T-helper 1 cell treated with Interleukin-12 subunit alpha and Interleukin-12 subunit beta and Interleukin-4 antibody, amounts not matched to agents 30 ng/mL and 1 ng/mL, for 36 hours (primary cell): ENCODE data around the gene EPM2A. TPM values are rescaled to one million over a fixed set of nuclear protein-coding genes. Genes with fewer than 3 reads are reported as not detected.
"Not testable (repeated sequence)": the region's sequence is repeated elsewhere in the genome, so short reads cannot be mapped to it uniquely, and the experiment has no call there.

Source experiments
- intact Hi-C: fragments of 100-400 bp; cut with micrococcal nuclease; formaldehyde crosslinking; loops from one replicate; pipeline ENCODE4 v1.15.1; 2024
- total RNA-seq: library from RNA; stranded (reverse); gene quantifications from 2 replicates; pipeline ENCODE4 v1.2.3, GENCODE V29; 2022

EPM2A gene
- total RNA-seq, 1 donor from 2014 or later = 3.4 TPM

DNA sequence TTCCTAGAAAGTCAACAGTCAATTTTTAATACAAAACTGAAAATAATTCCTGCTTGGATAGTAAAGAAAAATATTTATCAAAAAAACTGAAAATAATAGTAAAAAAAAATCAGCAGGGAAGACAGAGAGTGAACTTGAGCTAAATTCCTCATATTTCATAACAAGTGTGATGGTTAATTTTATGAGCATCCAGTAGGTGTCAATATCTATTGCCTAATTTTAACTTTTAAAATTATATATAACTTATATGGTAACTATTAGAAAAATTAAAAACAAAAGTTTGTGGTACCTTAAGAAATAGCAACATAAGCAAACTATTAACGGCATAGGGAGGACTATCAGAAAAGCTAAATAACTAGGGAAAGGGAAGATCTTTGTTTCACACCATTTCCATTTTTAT lies 2.1 kb downstream of the EPM2A start:
- intact Hi-C loops = loop anchor here (10.0 kb wide), 4 partner anchors 1378 to 1668 kb away; partner anchors contain the start of genes SF3B5 and STXBP5

DNA sequence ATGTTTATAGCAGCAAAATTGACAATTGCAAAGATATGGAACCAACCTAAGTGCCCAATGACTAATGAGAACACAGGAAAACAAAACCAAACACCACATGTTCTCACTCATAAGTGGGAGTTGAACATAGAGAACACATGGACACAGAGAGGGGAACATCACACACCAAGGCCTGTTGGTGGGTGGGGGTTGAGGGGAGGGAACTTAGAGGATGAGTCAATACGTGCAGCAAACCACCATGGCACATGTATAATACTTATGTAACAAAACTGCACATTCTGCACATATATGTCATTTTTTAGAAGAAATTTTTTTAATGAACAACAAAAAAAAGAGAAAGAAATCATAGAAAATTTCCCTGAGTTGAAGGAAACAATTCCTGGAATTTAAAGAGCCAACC lies 3.9 kb downstream of the EPM2A start:
- intact Hi-C loops = loop anchor here (10.0 kb wide), 4 partner anchors 1377 to 1667 kb away; partner anchors contain the start of genes SF3B5 and STXBP5

DNA sequence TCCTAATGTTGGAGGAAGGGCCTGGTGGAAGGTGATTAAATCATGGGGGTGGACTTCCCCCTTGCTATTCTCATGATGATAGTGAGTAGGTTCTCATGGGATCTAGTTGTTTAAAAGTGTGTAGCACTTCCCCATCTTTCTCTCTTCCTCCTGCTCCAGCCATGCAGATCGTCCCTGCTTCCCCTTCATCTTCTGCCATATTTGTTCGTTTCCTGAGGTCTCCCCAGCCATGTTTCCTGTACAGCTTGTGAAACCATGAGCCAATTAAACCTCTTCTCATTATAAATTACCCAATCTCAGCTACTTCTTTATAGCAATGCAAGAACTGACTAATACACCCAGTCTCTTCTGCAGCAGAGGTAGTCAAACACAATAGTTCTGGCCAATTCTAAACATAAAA lies 5.4 kb downstream of the EPM2A start:
- intact Hi-C loops = loop anchor here (10.0 kb wide), 4 partner anchors 1375 to 1665 kb away; partner anchors contain the start of genes SF3B5 and STXBP5

DNA sequence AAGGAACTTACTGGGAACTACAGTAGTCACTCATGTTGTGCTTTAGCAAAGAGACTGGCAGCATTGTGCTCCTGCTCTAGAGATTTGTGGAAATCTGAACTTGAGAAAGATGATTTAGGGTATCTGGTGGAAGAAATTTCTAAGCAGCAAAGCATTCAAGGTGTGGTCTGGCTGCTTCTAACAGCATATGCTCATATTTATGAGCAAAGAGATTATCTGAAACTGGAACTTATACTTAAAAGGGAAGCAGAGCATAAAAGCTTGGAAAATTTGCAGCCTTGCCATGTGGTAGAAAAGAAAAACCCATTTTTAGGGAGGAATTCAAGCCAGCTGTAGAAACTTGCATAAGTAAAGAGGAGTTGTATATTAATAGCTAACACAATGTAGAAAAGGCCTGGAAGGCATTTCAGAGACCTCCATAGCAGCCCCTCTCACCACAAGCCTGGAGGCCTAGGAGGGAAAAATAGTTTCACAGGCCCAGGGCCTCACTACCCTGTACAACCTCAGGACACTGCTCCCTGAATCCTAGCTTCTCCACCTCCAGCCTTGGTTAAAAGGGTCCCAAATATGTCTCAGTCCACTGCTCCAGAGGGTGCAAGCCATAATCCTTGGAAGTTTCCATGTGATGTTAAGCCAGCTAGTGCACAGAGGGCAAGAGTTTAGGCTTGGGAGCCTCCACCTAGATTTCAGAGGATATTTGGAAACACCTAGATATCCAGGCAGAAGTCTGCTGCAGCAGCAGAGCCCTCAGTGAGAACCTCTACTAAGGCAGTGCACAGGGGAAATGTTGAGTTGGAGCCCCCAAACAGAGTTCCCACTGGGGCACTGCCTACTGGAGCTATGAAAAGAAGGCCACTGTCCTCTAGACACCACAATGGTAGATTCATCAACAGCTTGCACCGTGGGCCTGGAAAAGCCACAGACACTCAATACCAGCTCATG lies 6.6 kb downstream of the EPM2A start:
- intact Hi-C loops = no loop called here

DNA sequence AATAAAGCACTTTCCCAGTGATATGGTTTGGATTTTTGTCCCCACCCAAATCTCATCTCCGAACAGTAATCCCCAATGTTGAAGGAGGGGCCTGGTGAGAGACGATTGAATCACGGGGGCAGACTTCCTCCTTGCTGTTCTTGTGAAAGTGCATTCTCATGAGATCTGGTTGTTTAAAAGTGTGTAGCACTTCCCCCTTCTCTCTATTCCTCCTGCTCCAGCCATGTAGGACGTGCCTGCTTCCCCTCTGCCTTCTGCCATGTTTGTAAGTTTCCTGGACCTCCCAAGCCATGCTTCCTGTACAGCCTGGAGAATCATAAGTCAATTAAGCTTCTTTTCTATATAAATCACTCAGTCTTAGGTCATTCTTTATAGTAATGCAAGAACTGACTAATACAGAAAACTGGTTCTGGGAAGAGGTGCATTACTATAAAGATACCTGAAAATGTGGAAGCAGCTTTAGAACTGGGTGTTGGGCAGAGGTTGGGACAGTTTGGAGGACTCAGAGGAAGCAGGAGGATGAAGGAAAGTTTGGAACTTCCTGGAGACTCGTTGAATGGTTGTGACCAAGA lies 7.4 kb downstream of the EPM2A start:
- intact Hi-C loops = no loop called here

DNA sequence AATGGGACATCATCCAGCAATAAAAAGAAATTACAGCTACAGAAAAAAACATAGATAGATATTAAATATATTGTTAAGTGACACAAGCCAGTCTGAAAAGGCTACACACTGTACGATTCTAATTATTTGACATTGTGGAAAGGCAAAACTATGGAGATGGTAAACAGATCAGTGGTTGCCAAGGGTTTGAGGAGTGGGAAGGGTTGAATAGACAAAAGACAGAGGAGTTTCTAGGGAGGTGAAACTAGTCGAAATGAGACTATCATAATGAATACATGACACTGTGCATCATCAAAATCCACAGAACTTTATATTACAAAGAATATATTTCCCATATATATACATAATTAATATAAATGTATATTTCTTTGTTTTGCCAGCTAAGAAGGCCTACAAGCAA lies 9.8 kb downstream of the EPM2A start:
- intact Hi-C loops = no loop called here

DNA sequence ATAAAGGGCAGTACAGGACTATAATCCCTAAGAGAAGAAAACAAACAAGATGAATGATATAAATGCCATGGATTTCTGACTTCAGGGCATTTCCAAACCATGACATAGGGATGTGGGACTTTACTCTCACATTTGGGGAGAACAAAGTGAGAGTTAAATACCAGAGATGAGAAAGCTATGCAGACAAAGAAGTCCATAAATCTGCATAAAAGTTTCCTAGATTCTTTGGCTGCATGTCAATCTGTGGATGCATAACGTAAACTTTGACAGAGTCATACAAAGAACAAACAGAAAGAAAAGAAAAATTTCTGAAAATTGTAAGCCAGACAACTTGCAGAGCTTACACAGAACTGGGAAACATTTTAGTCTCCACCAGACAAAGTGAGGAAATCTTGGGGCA lies 11.7 kb downstream of the EPM2A start:
- intact Hi-C loops = no loop called here

DNA sequence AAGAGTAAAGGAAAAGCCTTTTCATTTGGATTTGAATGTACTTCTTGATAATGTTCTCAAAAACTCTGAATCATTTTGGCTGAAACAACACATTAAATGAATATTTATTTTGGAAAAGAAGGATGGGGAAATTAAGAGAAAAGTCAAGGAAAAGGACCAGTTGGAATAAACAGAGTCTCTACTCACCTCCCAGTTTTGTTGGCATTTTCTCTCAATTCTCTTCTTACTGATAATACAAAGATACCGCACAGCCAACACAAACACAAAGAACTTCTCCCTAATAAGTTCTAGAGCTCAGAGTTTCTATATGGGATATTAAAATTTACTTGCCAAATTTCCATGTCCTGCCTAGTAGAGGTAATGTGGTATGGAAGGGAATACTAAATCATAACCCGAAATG lies 13.1 kb downstream of the EPM2A start:
- intact Hi-C loops = no loop called here

DNA sequence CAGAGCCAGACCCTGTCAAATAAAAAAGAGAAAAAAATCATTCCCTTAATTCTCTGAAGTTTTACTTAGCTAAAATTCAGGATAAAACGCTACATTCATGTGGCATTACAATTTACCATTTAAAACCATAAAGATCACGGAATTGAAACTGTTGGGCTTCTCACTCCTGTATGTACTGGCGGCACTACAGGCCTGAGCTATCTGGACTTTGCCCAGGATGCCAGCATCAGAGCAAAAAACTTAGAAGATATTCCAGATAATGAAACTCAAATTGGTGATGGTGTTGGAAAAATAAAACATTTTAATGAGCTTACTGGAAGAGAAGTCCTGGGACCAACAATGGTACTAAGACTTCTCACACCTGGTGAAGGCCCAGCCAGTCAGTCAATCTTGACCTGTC lies 14.2 kb downstream of the EPM2A start:
- intact Hi-C loops = no loop called here

DNA sequence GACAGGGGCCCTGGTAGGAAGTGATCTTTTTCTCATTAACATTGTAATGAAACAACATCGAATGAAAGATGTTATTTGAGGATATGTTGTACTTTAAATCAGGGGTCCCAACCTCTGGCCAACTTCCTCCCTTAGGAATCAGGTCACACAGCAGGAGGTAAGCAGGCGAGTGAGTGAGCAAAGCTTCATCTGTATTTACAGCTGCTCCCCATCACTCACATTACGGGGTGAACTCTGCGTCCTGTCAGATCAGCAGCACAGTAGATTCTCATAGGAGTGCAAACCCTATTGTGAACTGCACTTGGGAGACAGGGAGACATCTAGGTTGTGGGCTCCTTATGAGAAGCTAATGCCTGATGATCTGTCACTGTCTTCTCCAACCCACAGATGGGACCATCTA lies 19.9 kb downstream of the EPM2A start:
- intact Hi-C loops = no loop called here

DNA sequence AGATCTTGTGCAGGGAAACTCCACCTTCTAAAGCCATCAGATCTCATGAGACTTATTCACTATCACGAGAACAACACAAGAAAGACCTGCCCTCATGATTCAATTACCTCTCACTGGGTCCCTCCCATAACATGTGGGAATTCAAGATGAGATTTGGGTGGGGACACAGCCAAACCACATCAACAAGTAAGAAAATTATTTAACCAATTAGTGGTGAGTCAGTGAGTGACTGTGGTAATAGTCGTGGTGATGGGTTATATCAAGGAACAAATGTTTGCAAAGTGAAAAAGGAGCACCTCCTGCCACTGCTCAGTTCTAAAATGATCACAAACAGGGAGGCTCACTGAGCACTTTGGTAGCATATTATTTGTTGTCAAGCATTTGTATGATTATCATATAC lies 20.6 kb downstream of the EPM2A start:
- intact Hi-C loops = no loop called here

DNA sequence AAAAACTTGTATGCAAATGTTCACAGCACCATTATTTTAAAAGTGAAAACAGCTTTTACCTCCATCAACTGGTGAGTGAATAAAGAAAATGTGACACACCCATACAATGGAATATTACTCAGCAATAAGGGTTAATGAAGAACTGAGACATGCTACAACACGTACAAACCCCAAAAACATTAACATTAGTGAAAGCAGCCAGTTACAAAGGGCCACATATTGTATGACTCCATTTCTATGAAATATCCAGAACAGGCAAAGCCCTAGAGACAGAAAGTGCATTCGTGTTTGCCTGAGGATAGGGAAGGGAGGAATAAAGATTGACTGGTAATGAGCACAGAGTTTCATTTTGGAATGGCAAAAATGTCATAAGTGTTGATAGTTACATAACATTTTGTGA lies 21.5 kb downstream of the EPM2A start:
- intact Hi-C loops = no loop called here

DNA sequence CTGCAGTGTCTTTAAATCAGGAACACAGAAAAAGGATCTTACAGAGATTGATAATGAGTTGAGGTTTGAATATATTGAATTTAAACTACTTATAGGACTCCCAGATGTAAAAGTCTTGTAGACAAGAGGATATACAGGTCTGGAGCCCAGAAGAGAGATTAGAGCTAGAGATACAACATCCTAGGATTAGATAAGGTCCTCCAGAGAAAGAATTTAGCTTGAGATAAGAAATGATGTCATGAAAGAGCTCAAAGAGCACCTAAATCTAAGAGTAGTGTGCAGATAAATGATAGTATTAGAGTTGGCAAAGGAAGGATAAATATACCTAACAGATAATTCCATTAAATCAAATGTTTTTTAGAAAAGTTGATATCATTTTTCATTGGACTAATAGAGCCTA lies 23.9 kb downstream of the EPM2A start:
- intact Hi-C loops = no loop called here

DNA sequence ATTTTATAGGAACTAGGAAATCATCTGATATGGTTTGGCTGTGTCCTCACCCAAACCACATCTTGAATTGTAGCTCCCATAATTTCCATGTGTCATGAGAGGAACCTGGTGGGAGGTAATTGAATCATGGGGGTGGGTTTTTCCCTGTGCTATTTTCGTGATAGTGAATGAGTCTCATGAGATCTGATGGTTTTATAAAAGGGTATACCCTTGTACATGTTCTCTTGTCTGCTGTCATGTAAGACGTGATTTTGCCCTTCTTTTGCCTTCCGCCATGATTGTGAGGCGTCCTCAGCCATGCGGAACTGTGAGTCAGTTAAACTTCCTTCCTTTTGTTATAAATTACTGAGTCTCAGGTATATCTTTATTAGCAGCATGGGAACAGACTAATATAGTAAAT lies 27.9 kb downstream of the EPM2A start:
- intact Hi-C loops = no loop called here

DNA sequence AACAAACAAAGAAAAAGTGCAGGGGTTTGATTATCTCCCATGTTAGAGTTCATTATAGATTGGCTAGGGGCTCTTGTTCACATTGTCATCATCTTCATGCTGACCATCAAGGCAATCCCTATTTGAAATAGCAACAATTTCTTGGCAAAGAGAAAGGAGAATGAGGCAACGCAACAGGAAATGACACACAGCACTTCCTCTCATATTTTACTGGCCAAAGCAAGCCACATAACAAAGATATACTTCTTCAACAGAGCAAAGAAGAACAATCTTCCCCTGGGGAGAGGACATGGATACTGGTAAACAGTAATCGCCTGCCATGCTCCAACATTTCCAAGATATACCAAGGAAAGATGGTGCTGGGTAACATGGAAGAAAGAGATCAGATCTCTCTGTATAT lies 29.8 kb downstream of the EPM2A start:
- intact Hi-C loops = no loop called here

DNA sequence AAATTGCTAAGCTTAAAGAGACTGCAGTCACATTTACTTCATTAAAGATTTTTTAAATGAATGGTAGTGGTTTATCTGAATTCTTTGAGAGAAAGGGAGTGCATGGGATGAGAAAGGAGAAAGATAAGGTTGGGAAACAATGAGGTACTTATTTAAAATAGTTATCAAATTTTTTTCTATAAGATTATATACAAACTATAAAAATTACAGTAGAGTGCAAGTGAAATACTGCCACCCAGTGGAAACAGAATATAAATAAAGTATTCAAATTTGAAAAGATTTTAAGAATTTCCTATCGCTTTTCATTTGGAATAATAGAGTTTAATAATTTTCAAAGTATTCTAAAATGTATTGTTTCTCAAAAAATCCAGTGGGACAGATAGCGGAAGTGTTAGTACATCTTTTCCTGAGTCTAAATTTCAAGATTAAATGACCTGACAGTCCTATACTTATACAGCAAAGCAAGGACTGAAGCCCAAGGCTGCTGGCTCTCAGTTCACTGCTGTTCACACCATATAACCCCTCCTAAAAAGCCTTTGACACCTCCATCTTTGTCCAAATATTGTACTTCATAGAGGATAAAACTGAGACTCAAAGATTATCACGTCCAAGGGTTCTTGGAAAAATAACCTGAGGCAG lies 31.1 kb downstream of the EPM2A start:
- intact Hi-C loops = no loop called here

DNA sequence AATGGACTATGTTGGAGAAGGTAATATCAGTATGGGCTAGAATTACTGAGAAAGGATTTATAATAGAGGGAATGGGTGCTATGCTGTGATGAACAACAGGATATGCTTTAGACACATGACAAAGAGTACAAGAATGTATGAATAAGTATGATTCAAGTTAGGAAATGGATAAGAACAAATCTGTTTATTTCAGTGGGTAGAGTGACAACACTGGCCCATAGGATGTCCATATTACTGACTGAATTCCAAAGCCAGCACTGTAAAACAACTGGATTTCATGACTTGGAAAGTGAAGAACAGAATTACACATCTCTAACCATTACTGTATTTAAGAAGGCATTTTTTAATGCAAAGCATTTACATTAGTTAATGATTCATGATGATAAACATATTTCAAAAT lies 35.9 kb downstream of the EPM2A start:
- intact Hi-C loops = no loop called here

DNA sequence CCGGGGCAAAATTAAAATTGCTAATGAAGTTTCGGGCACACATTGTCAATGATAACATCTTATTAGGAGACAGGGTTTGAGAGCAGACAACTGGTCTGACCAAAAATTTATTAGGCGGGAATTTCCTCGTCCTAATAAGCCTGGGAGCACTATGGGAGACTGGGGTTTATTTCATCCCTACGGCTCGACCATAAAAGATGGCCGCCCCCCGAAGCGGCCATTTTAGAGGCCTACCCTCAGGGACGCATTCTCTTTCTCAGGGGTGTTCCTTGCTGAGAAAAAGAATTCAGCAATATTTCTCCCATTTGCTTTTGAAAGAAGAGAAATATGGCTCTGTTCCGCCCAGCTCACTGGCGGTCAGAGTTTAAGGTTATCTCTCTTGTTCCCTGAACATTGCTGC lies 37.9 kb downstream of the EPM2A start:
- intact Hi-C loops = not testable (repeated sequence)

DNA sequence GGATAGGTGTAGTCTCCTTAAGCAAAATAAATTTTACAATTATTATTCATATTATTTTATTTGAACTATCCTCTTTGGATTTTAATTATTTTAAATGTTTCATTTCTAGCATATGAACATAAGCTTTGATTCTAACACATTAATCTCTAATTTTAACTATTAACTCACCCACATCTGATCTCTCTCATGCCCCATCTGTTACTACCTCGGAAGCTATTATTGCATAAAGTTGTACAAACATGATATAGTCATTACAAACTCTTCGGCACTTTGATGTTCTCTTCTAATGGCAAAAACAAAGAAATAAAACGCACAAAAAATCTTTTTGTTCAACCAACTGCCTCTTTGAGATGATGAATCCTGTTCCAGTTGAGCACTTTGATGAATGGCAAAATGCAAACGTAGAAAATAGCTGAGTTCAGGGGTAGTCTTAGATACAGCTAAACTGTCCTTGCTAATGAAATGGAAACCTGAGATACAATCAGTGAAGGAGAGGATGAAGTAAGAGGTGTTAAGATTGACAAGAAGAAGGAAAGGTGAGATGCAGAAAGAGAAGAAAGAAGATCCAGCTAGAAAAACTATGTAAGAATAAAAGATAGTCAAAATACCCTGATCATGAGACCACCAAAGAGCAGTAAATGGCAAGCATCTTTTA lies 41.1 kb downstream of the EPM2A start:
- intact Hi-C loops = no loop called here

DNA sequence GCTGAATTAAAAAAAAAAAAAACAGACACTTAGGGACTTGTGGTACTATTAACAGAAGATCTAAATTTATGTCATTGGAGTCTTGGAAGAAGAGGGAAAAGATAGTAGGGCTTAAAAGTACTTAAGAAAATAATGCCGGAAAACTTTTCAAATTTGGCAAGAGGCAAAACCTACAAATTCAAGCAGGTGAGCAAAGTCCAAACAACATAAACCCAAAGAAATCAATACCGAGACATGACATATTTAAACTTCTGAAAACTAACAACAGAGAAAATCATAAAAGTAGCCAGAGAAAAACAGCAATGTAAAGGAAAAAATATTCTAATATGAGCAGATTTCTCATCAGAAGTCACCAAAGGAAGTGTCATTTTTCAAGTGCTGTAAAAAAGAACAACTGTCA lies 44.4 kb downstream of the EPM2A start:
- intact Hi-C loops = no loop called here

DNA sequence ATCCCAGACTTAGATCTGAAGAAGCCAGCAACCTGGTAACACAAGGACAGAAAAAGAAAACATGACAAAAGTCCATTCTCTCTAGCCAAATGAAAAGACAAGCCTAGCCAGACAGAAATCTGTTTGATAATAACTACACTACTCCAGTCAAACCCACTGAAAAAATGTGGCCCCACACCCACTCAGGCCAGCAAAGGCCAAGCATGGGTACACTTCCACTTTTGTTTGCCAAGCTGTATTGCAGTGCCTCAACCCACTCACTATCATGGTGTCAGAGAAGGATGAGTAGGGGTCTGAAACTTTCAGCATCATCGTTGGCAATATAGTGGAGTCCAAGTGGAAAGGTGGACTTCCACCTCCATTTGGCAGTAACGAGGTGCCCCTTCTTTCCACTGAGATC lies 45.8 kb downstream of the EPM2A start:
- intact Hi-C loops = no loop called here

DNA sequence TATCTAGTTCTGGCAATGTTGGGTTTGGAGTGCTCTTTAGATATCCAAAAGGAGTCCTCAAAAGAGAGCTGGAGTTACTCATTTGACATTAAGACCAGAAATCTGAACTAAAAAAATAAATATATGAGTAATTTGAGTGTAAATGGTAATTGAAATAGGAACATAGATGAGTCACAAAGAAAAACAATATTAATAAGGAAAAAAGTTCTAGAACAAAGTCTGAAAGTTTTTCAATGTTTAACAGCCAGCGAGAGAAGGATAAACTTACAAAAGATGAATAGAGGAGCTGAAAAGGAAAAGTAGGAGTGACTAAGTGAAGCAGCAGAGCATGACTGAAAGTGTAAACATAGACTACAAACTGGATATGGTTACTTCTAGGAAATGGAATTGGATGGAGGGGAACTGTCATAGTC lies 46.8 kb downstream of the EPM2A start:
- intact Hi-C loops = no loop called here
